Uterus (tissue), 2 donors: ENCODE data around the gene SAYSD1.
"Not testable (repeated sequence)": the region's sequence is repeated elsewhere in the genome, so short reads cannot be mapped to it uniquely, and the experiment has no call there.

Experiments used
- CTCF ChIP-seq, 4 experiments: fragments of 200-600 bp in 2 of 4; fragments of 450-650 bp in 2 of 4; sonication (generic) in 2 of 4; IDR thresholded peaks; one replicate each; pipeline ENCODE4 v1.5.1; 2016 to 2019; ENCODE audit warnings: antibody characterized with exemption in 4 of 4, mild to moderate bottlenecking in 2 of 4, moderate library complexity in 1 of 4
- POLR2A ChIP-seq, 2 donors: fragments of 450-650 bp; IDR thresholded peaks; one replicate each; pipeline ENCODE4 v1.6.1; 2016; ENCODE audit warnings: antibody characterized with exemption in 2 of 2, mild to moderate bottlenecking in 1 of 2, moderate library complexity in 1 of 2

GRCh38 chr6:39134761-39135160 lies 19.8 kb upstream of the SAYSD1 start:
- not testable (repeated sequence) for TF ChIP-seq CTCF, POLR2A (IDR thresholded peaks at IDR 0.05)
